ENCODE results near the gene POLE. TPM values are rescaled to one million over a fixed set of nuclear protein-coding genes. Genes with fewer than 3 reads are reported as not detected.

The POLE gene
- total RNA-seq, 2 experiments from 2014 or later: 115 to 121 TPM

DNA sequence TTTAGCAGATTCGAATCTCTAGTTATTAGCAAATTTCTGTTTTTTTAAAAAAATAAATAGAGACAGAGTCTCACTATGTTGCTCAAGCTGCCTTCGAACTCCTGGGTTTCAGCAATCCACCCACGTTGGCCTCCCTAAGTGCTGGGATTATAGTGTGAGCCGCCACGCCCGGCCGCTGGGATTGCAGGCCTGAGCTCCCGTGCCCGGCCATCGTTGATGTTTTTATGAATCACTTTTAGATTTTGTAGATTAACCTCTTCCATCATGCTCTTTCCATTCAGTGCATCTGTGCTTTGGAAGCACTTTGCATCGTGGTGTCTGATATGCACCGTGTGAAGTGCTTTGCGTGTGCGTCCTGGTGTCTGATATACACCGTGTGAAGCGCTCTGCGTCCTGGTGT is 44.4 kb upstream of the POLE start:
- CTCF ChIA-PET: interaction anchor here (0.6 kb wide), 1 partner anchor 14 kb away, joined by 3 read pairs; no protein-coding TSS in a partner anchor
- Mint-ChIP-seq H3K27me3 (no peaks in the 10 kb centered on the region), H3K9me3 (no peaks in the 10 kb centered on the region), H3K27ac (no peak overlapping the region), H3K36me3 (ENCODE audit: low read depth) (peaks cover 84% of the 10 kb centered on the region), H3K4me3 (no peak overlapping the region), H3K4me1 (ENCODE audit: low read depth) (no peaks in the 10 kb centered on the region)
- DNase-seq (no peak), ATAC-seq (no peak)
- TF ChIP-seq, protein P1, sequence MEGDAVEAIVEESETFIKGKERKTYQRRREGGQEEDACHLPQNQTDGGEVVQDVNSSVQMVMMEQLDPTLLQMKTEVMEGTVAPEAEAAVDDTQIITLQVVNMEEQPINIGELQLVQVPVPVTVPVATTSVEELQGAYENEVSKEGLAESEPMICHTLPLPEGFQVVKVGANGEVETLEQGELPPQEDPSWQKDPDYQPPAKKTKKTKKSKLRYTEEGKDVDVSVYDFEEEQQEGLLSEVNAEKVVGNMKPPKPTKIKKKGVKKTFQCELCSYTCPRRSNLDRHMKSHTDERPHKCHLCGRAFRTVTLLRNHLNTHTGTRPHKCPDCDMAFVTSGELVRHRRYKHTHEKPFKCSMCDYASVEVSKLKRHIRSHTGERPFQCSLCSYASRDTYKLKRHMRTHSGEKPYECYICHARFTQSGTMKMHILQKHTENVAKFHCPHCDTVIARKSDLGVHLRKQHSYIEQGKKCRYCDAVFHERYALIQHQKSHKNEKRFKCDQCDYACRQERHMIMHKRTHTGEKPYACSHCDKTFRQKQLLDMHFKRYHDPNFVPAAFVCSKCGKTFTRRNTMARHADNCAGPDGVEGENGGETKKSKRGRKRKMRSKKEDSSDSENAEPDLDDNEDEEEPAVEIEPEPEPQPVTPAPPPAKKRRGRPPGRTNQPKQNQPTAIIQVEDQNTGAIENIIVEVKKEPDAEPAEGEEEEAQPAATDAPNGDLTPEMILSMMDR (IDR thresholded peaks at IDR 0.05): no peak
- POLR2A ChIA-PET: interaction anchor here (0.8 to 0.9 kb wide), 3 partner anchors 10 to 76 kb away, joined by 3 to 6 read pairs (median 4); partner anchors contain the start of gene PGAM5
- intact Hi-C loops (cut with micrococcal nuclease): no loop called here

DNA sequence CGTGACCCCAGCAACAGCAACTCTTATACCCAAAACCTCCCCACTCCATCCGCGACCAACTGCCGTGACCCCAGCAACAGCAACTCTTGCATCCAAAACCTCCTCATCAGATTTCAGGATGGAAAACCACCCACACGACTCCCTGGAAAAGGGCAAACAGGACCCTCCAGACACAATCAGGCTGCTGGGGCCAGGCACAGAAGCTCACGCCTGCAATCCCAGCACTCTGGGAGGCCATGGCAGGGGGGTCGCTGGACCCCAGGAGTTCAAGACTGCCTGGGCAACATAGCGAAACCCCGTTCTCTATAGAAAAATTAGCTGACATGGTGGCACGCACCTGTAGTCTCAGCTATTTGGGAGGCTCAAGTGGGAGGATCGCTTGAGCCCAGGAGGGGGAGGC is 43.2 kb upstream of the POLE start:
- no peak overlapping the region for H3K27ac Mint-ChIP-seq
- ATAC-seq: no peak
- H3K4me1 Mint-ChIP-seq (ENCODE audit: low read depth): no peaks in the 10 kb centered on the region
- POLR2A ChIA-PET: interaction anchor here (1.5 kb wide), 1 partner anchor 21 kb away, joined by 5 read pairs; no protein-coding TSS in a partner anchor
- no peaks in the 10 kb centered on the region for H3K9me3 Mint-ChIP-seq
- DNase-seq: no peak
- CTCF ChIA-PET: no interaction called here
- peaks cover 83% of the 10 kb centered on the region for H3K36me3 Mint-ChIP-seq (ENCODE audit: low read depth)
- intact Hi-C loops (cut with micrococcal nuclease): no loop called here
- no peaks in the 10 kb centered on the region for H3K27me3 Mint-ChIP-seq
- no peak overlapping the region for H3K4me3 Mint-ChIP-seq
- TF ChIP-seq, protein P1 (IDR thresholded peaks at IDR 0.05): no peak

DNA sequence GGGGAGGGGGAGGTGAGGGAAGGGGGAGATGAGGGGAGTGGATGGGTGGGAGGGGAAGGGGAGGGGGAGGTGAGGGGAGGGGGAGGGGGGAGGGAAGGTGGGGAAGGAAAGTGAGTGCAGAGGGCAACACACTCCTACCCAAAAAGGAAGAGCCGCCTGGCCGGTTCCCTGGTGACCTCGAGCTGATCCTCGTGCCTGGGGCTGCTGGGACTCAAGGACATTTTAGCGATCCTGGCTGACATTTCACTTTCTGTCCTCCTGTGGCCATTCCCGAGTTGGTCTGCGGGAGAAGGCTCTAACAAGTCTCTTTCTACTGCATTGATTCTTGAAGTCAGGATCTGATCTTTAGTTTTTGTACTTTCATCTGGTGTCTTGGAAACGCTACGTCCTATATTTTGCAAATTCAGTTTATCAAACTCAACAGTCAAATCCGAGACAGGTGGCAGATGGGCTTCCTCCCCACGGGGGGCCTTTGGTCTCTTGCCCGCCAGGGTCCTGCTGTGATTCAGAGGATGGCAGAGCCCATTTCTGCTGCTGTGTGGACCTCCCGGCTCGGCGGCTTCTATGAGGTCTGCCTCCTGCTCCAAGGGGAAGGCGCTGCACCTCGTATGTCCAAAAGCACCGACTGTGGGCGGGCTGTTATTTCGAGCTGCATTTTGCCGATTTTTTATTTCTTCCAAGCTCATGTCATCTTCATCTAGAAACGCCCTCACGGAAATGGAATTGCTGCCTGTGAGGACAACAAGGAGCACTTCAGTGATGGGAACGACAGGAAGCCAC is 42.6 kb upstream of the POLE start:
- ATAC-seq (no peak), DNase-seq (no peak)
- no peaks in the 10 kb centered on the region for H3K4me1 Mint-ChIP-seq (ENCODE audit: low read depth)
- no peaks in the 10 kb centered on the region for H3K27me3 Mint-ChIP-seq
- no peak overlapping the region for H3K4me3 Mint-ChIP-seq
- intact Hi-C loops (cut with micrococcal nuclease): no loop called here
- TF ChIP-seq, protein P1 (IDR thresholded peaks at IDR 0.05): no peak
- no peak overlapping the region for H3K27ac Mint-ChIP-seq
- no peaks in the 10 kb centered on the region for H3K9me3 Mint-ChIP-seq
- H3K36me3 Mint-ChIP-seq (ENCODE audit: low read depth): peaks cover 81% of the 10 kb centered on the region
- CTCF ChIA-PET: no interaction called here
- POLR2A ChIA-PET: interaction anchor here (1.3 to 1.5 kb wide), 2 partner anchors 15 to 22 kb away, joined by 3 to 5 read pairs; no protein-coding TSS in a partner anchor

DNA sequence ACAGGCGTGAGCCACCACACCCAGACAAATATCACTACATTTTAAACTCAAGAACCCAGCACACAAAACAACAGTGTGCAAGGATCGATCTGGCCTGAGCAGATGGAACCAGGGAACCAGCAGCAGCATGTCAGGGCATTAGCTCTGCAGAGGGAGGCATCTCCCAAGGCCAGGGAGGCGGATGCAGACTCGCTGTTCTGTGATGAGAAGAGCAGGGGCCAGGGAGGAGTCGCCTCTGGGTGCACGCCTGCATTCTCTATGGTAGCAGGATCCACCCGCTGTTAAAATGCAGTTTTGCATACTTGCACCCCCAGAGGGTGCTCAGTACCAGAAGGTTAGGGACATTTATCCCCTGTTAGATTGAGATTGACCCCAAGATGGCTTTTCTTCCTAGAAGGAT is 41.4 kb upstream of the POLE start:
- H3K9me3 Mint-ChIP-seq: no peaks in the 10 kb centered on the region
- ATAC-seq: no peak
- no peaks in the 10 kb centered on the region for H3K4me1 Mint-ChIP-seq (ENCODE audit: low read depth)
- CTCF ChIA-PET: interaction anchor here (1.1 kb wide), 1 partner anchor 112 kb away, joined by 3 read pairs; no protein-coding TSS in a partner anchor
- H3K27ac Mint-ChIP-seq: no peak overlapping the region
- no peak overlapping the region for H3K4me3 Mint-ChIP-seq
- POLR2A ChIA-PET: no interaction called here
- H3K27me3 Mint-ChIP-seq: no peaks in the 10 kb centered on the region
- intact Hi-C loops (cut with micrococcal nuclease): no loop called here
- TF ChIP-seq, protein P1 (IDR thresholded peaks at IDR 0.05): no peak
- H3K36me3 Mint-ChIP-seq (ENCODE audit: low read depth): peaks cover 77% of the 10 kb centered on the region
- DNase-seq: no peak

Data from activated CD8-positive, alpha-beta T cell treated with anti-CD3 and anti-CD28 coated beads for 36 hours (primary cell).